GM21717 (cell line): ENCODE measurements around the gene SPHK2.
"Not testable (repeated sequence)": the region's sequence is repeated elsewhere in the genome, so short reads cannot be mapped to it uniquely, and the experiment has no call there.

Experiments used
- ATAC-seq: cut with Tn5 transposase; IDR thresholded peaks from one replicate; pipeline ENCODE4 v1.9.1; 2021; ENCODE audit warnings: mild to moderate bottlenecking, moderate library complexity; ENCODE audit not compliant: unreplicated experiment

SPHK2 gene

DNA sequence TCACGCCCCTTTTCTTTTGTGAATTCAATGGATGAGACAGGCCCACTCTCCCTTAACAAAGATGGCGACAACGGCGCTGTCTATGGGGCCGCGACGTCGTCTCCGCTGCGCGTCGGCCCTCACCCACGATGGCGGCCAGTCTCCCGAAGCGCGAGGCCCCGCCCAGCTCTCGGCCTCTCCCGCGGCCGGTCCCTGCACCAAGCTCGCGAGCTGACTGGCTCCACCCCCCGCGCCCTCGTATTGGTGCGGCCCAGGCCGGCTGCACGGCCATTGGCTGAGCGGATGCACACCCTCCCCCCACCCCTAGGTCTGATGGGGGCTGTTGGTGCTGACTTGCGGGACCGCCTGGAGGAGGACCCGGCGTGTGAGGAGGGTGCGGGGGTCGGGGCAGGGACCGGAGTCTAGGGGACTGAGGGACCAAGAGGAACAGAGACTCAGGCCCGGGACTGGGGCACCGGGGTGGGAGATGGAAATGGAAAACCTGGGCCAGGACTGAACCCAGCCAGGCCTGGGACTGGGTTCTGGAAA is 4.8 kb downstream of the SPHK2 start:
- ATAC-seq, result peak; percentile 51

DNA sequence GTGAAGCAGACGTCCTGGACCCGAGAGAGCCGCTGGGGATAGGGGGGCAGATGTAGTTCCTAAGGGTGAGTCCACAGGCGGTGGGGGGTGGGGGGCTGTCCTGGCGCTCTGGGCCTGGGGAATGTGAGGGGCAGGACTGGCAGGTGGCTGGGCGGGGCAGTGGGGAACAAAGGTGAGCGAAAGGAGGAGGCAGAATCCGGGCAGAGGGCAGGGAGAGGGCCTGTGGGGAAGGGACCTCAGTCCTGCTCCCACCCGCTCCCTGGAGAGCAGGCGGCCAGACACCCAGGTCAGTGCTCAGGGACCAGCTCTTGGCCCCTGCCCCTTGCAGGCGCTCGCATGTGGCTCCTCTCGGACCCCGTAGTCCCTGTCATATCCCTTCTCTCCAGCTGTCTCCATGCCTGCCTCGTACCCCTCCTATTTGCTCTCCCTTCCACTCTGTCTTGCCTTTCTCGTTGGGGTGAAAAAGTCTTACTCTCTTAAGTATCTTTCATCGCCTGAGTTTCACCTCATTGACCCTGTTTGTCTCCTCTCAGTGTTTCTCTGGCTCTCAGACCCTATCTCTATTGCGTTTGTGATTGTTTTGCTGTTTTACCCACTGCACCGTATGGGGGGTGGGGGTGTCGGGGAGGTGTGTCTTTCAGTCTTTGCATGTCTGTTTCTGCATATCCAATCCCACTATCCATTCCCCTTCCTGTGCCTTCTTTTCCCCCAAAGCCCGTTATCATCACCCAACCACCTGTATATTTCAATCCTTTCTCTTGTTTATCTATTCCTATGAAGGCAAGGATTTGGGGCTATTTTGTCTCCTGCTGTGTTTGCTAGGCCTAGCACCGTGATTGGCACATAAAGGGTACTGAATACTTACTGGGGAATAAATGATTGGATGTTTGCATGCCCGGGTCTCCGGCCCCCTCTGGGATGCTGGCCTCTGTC is 5.8 kb downstream of the SPHK2 start:
- ATAC-seq, result no peak

DNA sequence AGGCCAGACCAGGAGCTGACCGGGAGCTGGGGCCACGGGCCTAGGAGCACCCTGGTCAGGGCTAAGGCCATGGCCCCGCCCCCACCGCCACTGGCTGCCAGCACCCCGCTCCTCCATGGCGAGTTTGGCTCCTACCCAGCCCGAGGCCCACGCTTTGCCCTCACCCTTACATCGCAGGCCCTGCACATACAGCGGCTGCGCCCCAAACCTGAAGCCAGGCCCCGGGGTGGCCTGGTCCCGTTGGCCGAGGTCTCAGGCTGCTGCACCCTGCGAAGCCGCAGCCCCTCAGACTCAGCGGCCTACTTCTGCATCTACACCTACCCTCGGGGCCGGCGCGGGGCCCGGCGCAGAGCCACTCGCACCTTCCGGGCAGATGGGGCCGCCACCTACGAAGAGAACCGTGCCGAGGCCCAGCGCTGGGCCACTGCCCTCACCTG is 6.6 kb downstream of the SPHK2 start:
- ATAC-seq, result no peak

DNA sequence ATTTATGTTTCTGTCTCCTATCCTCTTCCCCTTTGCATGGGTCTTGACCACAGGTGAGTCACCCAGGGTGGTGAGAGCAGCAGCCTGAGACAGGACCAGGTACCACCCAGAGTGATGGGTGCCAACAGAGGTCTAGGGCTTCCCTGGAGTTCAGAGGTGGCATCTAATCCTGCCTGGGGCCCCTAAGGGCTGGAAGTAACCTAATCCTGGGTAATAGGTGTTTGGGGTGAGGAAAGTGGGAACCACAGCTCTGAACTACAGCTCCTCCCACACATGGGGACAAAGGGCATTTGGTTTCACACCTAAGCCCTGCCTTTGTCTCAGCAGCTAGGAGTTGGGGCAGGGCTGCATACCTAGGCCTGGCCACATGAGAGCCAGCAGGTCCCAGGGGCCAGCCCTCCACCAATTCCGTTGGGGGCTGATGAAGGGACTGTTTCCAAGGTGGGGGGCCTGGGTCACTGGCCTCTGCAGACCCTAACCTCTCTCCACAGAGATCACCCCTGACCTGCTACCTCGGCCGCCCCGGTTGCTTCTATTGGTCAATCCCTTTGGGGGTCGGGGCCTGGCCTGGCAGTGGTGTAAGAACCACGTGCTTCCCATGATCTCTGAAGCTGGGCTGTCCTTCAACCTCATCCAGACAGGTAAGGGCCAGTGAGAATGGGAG is 8.0 kb downstream of the SPHK2 start:
- ATAC-seq, result no peak

DNA sequence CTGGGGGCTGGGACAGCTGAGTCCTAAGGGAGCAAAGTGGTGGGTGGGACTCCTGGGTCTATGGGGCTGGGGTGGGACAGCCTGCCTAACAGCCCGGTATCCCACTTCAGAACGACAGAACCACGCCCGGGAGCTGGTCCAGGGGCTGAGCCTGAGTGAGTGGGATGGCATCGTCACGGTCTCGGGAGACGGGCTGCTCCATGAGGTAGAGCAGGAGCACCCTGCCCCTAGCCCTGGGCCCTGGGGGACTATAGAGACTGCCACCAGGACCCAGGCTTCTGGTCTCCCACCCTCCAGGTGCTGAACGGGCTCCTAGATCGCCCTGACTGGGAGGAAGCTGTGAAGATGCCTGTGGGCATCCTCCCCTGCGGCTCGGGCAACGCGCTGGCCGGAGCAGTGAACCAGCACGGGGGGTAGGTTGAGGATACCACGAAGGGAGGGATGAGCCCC is 8.6 kb downstream of the SPHK2 start:
- no peak for ATAC-seq

DNA sequence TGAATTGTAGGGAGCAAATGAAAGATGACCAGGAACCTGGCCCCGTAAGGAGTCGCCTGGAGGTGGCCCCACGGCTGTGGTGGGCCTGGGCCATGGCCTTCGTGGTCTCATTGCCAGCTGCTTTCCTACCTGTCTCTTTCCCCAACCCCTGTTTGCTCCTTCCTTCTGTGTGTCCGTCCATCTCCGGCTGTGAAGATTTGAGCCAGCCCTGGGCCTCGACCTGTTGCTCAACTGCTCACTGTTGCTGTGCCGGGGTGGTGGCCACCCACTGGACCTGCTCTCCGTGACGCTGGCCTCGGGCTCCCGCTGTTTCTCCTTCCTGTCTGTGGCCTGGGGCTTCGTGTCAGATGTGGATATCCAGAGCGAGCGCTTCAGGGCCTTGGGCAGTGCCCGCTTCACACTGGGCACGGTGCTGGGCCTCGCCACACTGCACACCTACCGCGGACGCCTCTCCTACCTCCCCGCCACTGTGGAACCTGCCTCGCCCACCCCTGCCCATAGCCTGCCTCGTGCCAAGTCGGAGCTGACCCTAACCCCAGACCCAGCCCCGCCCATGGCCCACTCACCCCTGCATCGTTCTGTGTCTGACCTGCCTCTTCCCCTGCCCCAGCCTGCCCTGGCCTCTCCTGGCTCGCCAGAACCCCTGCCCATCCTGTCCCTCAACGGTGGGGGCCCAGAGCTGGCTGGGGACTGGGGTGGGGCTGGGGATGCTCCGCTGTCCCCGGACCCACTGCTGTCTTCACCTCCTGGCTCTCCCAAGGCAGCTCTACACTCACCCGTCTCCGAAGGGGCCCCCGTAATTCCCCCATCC is 9.4 kb downstream of the SPHK2 start:
- no peak for ATAC-seq

DNA sequence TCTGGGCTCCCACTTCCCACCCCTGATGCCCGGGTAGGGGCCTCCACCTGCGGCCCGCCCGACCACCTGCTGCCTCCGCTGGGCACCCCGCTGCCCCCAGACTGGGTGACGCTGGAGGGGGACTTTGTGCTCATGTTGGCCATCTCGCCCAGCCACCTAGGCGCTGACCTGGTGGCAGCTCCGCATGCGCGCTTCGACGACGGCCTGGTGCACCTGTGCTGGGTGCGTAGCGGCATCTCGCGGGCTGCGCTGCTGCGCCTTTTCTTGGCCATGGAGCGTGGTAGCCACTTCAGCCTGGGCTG is 9.9 kb downstream of the SPHK2 start:
- no peak for ATAC-seq

DNA sequence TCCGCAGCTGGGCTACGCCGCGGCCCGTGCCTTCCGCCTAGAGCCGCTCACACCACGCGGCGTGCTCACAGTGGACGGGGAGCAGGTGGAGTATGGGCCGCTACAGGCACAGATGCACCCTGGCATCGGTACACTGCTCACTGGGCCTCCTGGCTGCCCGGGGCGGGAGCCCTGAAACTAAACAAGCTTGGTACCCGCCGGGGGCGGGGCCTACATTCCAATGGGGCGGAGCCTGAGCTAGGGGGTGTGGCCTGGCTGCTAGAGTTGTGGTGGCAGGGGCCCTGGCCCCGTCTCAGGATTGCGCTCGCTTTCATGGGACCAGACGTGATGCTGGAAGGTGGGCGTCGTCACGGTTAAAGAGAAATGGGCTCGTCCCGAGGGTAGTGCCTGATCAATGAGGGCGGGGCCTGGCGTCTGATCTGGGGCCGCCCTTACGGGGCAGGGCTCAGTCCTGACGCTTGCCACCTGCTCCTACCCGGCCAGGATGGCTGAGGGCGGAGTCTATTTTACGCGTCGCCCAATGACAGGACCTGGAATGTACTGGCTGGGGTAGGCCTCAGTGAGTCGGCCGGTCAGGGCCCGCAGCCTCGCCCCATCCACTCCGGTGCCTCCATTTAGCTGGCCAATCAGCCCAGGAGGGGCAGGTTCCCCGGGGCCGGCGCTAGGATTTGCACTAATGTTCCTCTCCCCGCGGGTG is 10.4 kb downstream of the SPHK2 start:
- no peak for ATAC-seq

DNA sequence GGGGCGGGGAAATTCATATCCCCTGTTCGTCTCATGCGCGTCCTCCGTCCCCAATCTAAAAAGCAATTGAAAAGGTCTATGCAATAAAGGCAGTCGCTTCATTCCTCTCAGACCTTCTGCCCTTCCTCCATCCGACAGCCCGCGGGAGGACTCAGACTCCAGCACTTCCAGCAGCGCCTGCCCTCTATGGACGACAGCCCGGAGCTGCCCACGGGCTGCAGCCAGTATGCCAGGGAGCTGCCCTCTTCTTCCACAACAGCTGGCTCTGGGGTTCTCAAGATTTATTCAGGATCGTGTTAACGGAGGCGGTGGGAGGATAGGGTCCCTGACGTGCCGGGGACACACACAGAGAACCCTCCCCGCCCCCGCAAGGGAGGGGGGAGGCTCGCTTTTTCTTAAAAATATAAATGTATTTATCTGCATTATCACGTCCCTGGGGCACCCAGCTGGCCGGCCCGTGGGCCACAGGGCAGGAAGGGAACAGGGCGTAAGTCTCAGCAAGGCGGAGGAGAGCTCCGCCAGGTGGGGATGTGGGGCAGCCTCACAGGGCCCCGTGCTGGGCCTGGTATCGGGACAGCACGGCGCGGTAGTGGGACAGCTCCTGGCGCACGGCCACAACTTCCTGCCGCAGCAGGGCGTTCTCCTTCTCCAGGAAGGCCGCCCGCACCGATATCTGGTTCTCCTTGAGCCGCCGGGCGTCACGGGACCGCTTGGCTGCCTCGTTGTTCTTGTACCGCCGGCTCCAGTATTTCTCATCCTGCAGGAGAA is 11.2 kb downstream of the SPHK2 start:
- no peak for ATAC-seq

DNA sequence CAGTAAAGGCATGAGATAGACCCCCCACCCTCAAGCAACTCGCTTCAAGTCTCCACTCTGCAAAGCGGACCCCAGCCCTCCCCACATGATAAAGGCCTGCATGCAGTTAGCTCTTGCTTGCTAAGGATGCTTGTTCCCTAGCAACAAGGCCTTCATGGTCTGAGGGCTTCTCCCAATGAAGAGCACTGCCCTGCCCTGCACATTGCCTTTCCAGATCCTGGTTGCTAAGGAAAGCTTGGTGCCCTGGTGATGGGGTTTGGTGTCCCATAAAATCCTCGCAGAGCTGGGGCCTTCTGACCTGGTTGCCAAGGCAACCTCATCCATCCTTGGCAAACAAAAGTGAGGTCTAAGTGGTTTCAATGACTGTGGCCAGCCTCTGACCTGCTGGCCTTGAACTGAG is 11.9 kb downstream of the SPHK2 start:
- no peak for ATAC-seq

DNA sequence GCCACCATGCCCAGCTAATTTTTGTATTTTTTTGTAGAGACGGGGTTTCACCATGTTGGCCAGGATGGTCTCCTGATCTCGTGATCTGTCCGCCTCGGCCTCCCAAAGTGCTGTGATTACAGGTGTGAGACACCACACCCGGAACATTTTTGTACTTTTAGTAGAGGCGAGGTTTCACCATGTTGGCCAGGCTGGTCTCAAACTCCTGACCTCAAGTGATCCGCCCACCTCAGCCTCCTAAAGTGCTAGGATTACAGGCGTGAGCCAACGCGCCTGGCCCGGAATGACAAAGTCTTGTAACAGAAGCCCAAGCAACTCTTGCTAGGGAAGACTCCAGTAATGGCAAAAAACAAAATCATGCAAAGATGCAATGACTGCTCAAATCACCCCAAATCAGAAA is 13.0 kb downstream of the SPHK2 start:
- ATAC-seq, result not testable (repeated sequence)

DNA sequence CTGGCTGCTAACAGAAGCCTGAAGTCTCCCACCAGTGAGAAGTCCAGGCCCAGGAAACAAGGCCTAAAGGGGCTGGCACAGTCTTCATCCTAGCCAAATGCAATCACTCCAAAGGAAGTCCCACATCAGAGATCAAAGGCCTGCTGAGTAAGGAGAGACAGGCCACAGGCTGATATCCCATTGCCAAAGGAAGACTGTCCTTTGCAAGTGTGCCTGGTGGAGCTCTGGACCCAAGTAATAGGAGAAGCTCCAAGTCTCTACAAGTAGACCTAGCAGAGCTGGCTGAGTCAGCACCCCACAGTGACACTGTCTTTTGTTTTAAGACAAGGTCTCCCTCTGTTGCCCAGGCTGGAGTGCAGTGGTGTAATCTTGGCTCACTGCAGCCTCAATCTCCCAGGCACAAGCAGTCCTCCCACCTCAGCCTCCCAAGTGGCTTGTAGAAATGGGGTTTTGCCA is 13.4 kb downstream of the SPHK2 start:
- no peak for ATAC-seq

DNA sequence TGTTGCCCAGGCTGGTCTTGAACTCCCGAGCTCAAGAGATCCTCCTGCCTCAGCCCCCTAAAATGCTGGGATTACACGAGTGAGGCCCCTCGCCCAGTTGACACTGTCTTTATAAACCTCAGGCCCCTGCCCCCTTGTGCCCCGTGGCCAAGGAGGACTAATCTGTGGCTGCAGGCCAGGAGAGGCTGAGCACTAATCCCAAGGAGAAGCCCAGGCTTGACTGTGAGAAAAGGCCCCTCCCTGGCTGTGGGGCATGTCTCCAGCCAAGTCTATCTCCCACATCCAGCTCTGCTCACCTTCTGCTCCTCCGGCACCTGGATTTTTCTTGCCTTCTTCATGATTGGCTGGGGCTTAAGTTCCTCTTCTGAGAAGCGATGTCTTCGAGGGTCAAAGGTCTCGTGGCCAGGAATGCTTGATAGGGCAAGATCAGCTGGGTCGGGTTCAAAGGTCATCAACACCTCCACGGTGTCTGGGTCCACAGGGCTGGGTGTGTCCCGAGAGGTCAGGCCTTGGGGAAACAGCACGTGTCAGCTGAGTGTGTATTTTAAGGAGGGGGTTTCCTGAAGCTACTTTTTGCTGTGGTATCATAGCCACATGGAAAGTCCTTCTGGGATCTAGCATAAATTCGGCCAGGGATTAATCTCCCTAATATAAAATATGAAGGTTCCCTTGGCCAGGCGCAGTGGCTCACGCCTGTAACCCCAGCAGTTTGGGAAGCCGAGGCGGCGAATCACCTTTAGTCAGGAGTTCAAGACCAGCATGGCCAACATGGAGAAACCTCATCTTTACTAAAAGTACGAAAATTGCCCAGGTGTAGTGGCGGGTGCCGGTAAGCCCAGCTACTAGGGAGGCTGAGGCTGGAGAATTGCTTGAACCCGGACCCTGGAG is 14.1 kb downstream of the SPHK2 start:
- no peak for ATAC-seq

DNA sequence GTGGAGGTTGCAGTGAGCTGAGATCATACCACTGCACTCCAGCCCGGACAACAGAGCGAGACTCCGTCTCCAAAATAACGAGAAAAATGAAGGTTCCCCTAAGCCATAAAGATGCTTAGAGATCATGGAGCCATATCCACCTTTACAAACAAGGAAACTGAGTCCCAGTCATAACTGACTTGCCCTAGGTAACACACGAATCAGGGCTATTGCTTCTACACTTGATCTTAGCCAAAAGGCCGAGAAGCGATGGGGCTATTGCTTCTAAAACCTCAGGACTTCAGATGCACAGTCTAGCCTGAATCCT is 14.7 kb downstream of the SPHK2 start:
- no peak for ATAC-seq

DNA sequence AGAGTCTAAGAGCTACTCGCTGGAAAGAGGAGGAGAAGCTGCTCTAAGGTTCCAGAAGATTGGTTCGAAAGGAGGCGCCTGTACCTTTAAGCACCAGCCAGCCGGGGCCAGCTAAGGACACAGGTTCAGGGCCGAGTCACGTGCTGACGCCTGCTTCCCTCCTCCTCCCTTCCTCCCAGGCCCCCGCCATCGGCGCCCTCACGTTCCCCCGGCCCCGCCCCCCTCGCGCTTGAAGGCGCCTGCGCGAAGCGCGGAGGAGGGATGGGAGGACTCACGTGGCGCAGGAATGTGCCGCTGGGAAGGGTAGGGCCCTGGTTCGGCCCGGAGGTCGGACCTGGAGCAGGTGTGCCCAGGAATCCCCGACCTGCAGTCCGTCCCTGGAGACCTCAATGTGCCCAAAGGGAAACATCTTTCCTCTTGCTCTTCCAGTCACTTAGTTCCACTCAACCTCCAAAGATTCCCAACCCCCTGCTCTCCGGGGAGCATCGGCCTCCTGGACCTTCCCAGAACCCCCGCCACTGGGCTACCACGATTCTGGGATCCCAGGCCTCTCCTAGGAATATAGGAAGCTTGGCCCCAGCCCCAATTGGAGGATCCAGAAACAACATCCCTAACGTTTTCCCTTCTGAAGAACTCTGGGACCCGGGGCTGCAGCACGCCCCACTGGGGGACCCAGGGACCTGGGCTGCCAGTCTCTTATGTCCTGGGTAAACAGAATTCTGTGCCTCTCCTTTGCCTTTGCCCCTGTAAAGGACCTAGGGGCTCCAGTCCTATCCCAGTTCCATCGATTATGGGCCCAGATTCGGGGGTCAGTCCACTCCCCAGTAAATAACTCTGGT is 15.3 kb downstream of the SPHK2 start:
- ATAC-seq, result no peak

DNA sequence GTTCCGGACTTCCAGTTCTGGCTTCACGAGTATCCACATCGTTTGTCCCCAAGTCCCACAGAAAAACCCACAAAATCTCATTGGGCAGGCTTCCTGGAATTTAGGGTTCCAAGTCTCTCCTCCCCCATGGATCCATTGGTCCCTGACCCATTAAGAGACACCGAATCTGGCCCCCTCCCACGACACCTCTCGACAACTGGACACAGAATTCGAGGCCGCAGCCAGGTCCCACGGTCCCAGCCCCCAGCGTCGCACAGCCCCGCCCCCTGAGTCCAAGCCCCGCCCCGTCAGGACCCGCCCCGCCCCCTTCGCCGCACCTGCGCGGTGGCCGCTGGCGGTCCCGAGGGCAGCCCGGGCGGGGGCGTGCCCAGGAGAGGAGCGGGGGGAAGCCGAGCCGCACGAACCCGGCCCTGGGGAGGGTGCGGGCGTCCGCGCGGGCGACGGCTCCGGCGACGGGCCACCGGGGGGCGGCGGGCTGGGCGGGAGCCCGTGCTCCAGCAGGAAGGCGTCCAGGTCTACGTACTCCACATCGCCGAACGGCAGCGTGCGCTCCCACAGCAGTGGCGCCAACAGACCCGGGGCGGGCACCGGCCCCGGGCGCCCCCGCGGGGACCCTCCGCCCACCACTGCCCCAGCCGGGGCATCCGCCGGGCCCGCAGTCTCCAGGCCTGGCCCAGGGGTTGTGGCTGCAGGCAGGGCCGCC is 16.1 kb downstream of the SPHK2 start:
- ATAC-seq, result no peak
